ENCODE data around the gene C21orf58.

GRCh38 chr21:46297338-46298271 is 26.1 kb downstream of the C21orf58 start:
- TF ChIP-seq CTCF (conservative IDR thresholded peaks at IDR 0.05; ENCODE audit: low read length), result no peak
- no peak for TF ChIP-seq EZH2phosphoT487 (IDR thresholded peaks at IDR 0.05; ENCODE audit: borderline replicate concordance, low read depth, low read length)

Measured in OCI-LY7 (cell line).